ENCODE results near the gene INSM1. TPM values are rescaled to one million over a fixed set of nuclear protein-coding genes. Genes with fewer than 3 reads are reported as not detected.

INSM1 gene
- total RNA-seq, 4 donors from 2014 or later = not detected

GRCh38 chr20:20333866-20334265, 34.0 kb upstream of the INSM1 start:
- Histone ChIP-seq H3K27me3 (no peaks in the 10 kb centered on the region), H3K36me3 (no peaks in the 10 kb centered on the region), H3K4me1 (no peaks in the 10 kb centered on the region), H3K4me3 (no peak overlapping the region), H3K9me3 (no peaks in the 10 kb centered on the region), H3K27ac (no peak overlapping the region)
- TF ChIP-seq POLR2A (IDR thresholded peaks at IDR 0.05) = no peak
- TF ChIP-seq CTCF (IDR thresholded peaks at IDR 0.05 in 4 of 5, conservative IDR thresholded peaks at IDR 0.05 in 1 of 5) = no peak
- in situ Hi-C loops (cut with MboI; ENCODE audit: low sequenced_read_pairs in 4 of 4) = no loop called here
- ATAC-seq (no peak), DNase-seq (no peak)
- intact Hi-C loops (cut with DNase I; ENCODE audit: low total_unique reads) = no loop called here

- Histone ChIP-seq H3K27ac (no peak overlapping the region), H3K4me1 (no peaks in the 10 kb centered on the region), H3K36me3 (no peaks in the 10 kb centered on the region), H3K27me3 (no peaks in the 10 kb centered on the region), H3K4me3 (no peak overlapping the region), H3K9me3 (no peaks in the 10 kb centered on the region)
- in situ Hi-C loops (cut with MboI; ENCODE audit: low sequenced_read_pairs in 4 of 4) = no loop called here
- no peak for DNase-seq
- TF ChIP-seq CTCF (IDR thresholded peaks at IDR 0.05 in 4 of 5, conservative IDR thresholded peaks at IDR 0.05 in 1 of 5) (no peak), POLR2A (IDR thresholded peaks at IDR 0.05) (no peak)
- ATAC-seq = no peak
- intact Hi-C loops (cut with DNase I; ENCODE audit: low total_unique reads) = no loop called here
Measured at GRCh38 chr20:20334489-20334888, 33.4 kb upstream of the INSM1 start.

- intact Hi-C loops (cut with DNase I; ENCODE audit: low total_unique reads) = no loop called here
- Histone ChIP-seq H3K36me3 (peaks cover 0 to 6% of the 10 kb centered on the region in 2 donors), H3K27ac (no peak overlapping the region), H3K27me3 (no peaks in the 10 kb centered on the region), H3K4me3 (no peak overlapping the region), H3K4me1 (no peaks in the 10 kb centered on the region), H3K9me3 (no peaks in the 10 kb centered on the region)
- in situ Hi-C loops (cut with MboI; ENCODE audit: low sequenced_read_pairs in 4 of 4) = no loop called here
- ATAC-seq (no peak), DNase-seq (no peak)
- TF ChIP-seq CTCF (IDR thresholded peaks at IDR 0.05 in 4 of 5, conservative IDR thresholded peaks at IDR 0.05 in 1 of 5) (no peak), POLR2A (IDR thresholded peaks at IDR 0.05) (no peak)
Measured at GRCh38 chr20:20338133-20338730, 29.7 kb upstream of the INSM1 start.

- H3K27ac ChIP-seq = no peak overlapping the region
- H3K4me3 ChIP-seq = no peak overlapping the region
- H3K36me3 ChIP-seq = peaks cover 0 to 6% of the 10 kb centered on the region in 2 donors
- no peak for ATAC-seq
- no peak for DNase-seq
- intact Hi-C loops (cut with DNase I; ENCODE audit: low total_unique reads) = no loop called here
- H3K4me1 ChIP-seq = no peaks in the 10 kb centered on the region
- no peaks in the 10 kb centered on the region for H3K9me3 ChIP-seq
- H3K27me3 ChIP-seq = no peaks in the 10 kb centered on the region
- in situ Hi-C loops (cut with MboI; ENCODE audit: low sequenced_read_pairs in 4 of 4) = no loop called here
- TF ChIP-seq POLR2A (IDR thresholded peaks at IDR 0.05) (no peak), CTCF (IDR thresholded peaks at IDR 0.05 in 4 of 5, conservative IDR thresholded peaks at IDR 0.05 in 1 of 5) (no peak)
Measured at GRCh38 chr20:20340443-20340842, 27.5 kb upstream of the INSM1 start.

GRCh38 chr20:20341371-20341770, 26.5 kb upstream of the INSM1 start:
- no peaks in the 10 kb centered on the region for H3K27me3 ChIP-seq
- intact Hi-C loops (cut with DNase I; ENCODE audit: low total_unique reads) = no loop called here
- in situ Hi-C loops (cut with MboI; ENCODE audit: low sequenced_read_pairs in 4 of 4) = no loop called here
- H3K27ac ChIP-seq = no peak overlapping the region
- H3K36me3 ChIP-seq = peaks cover 0 to 6% of the 10 kb centered on the region in 2 donors
- DNase-seq (no peak), ATAC-seq (no peak)
- TF ChIP-seq CTCF (IDR thresholded peaks at IDR 0.05 in 4 of 5, conservative IDR thresholded peaks at IDR 0.05 in 1 of 5) = no peak
- no peak for TF ChIP-seq POLR2A (IDR thresholded peaks at IDR 0.05)
- H3K4me3 ChIP-seq = no peak overlapping the region
- no peaks in the 10 kb centered on the region for H3K4me1 ChIP-seq
- H3K9me3 ChIP-seq = no peaks in the 10 kb centered on the region

Data from gastrocnemius medialis (tissue), 4 donors.